MM.1S (cell line): ENCODE results near the gene ATF7.

ENCODE experiments used
- DNase-seq: peaks from one replicate; pipeline ENCODE4 v3.0.0-alpha.2; 2015
- H2AFZ ChIP-seq: fragments of 300-600 bp; sonication (generic); 2 replicates; pipeline ENCODE4 v1.6.0; 2016; ENCODE audit warnings: antibody characterized with exemption, low read length
- H3F3A ChIP-seq: fragments of 300-600 bp; sonication (generic); 2 replicates; pipeline ENCODE4 v1.6.1; 2016; ENCODE audit warnings: mild to moderate bottlenecking, antibody characterized with exemption, low read length, moderate library complexity, mixed read lengths; ENCODE audit not compliant: insufficient read depth
- H3K27ac ChIP-seq: fragments of 300-600 bp; sonication (generic); 2 replicates; pipeline ENCODE4 v1.5.1; 2016; ENCODE audit warnings: mild to moderate bottlenecking, low read length
- H3K27me3 ChIP-seq: fragments of 300-600 bp; sonication (generic); replicated peaks from 2 replicates; pipeline ENCODE4 v1.6.0; 2016; ENCODE audit warnings: low read length; ENCODE audit not compliant: insufficient read depth
- H3K36me3 ChIP-seq: fragments of 300-600 bp; sonication (generic); replicated peaks from 2 replicates; pipeline ENCODE4 v1.6.1; 2016; ENCODE audit warnings: mild to moderate bottlenecking, low read length, mixed read lengths; ENCODE audit not compliant: insufficient read depth
- H3K4me1 ChIP-seq: fragments of 300-600 bp; sonication (generic); 2 replicates; pipeline ENCODE4 v1.6.1; 2016; ENCODE audit warnings: low read length, mixed read lengths
- H3K4me2 ChIP-seq: fragments of 300-600 bp; sonication (generic); 2 replicates; pipeline ENCODE4 v1.6.0; 2016; ENCODE audit warnings: low read depth, low read length
- H3K4me3 ChIP-seq: fragments of 300-600 bp; sonication (generic); 2 replicates; pipeline ENCODE4 v1.5.1; 2016; ENCODE audit warnings: low read length, mixed read lengths
- H3K79me2 ChIP-seq: fragments of 300-600 bp; sonication (generic); 2 replicates; pipeline ENCODE4 v1.6.1; 2016; ENCODE audit warnings: mixed run types, low read length, mixed read lengths
- H3K9ac ChIP-seq: fragments of 300-600 bp; sonication (generic); 2 replicates; pipeline ENCODE4 v1.6.1; 2016; ENCODE audit warnings: low read length, mixed read lengths
- H3K9me2 ChIP-seq: fragments of 300-600 bp; sonication (generic); replicated peaks from 2 replicates; pipeline ENCODE4 v1.6.1; 2016; ENCODE audit warnings: mild to moderate bottlenecking, low read length, mixed read lengths; ENCODE audit not compliant: insufficient read depth
- H3K9me3 ChIP-seq: fragments of 300-600 bp; sonication (generic); replicated peaks from 2 replicates; pipeline ENCODE4 v1.6.1; 2016; ENCODE audit warnings: mild to moderate bottlenecking, low read length, mixed read lengths; ENCODE audit not compliant: insufficient read depth
- H4K20me1 ChIP-seq: fragments of 300-600 bp; sonication (generic); 2 replicates; pipeline ENCODE4 v1.6.1; 2016; ENCODE audit warnings: mild to moderate bottlenecking, low read length, moderate library complexity, mixed read lengths; ENCODE audit not compliant: insufficient read depth
- EZH2 ChIP-seq: fragments of 300-600 bp; sonication (generic); optimal IDR thresholded peaks from 2 replicates; pipeline ENCODE3; 2017; ENCODE audit warnings: low read depth, mild to moderate bottlenecking, antibody characterized with exemption, low read length, mixed read lengths
- EZH2phosphoT487 ChIP-seq: fragments of 300-600 bp; sonication (generic); IDR thresholded peaks from 2 replicates; pipeline ENCODE4 v1.6.1; 2018; ENCODE audit warnings: antibody characterized with exemption, low read length
- TF ChIP-seq, protein P1 (sequence below): fragments of 300-600 bp; sonication (generic); IDR thresholded peaks from 2 replicates; pipeline ENCODE4 v1.5.1; 2016; ENCODE audit warnings: antibody characterized with exemption, low read length, mixed read lengths

Gene ATF7

DNA sequence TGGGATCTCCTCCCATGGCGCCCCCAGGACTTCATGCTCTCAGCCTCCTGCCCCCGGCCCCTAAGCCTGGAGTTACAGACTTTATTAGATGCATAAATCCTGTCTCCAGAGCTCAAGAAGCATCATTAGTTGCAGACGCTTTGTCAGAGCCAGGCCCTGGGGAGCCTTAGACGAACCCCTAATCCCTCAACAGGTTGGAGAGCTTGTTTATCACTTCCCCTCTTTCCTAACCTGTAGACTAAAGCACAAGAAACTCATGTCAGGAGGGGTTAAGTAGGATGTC is 118.6 kb downstream of the ATF7 start:
- H3K79me2 ChIP-seq: peaks cover 16% of the 10 kb centered on the region
- no peaks in the 10 kb centered on the region for H3K36me3 ChIP-seq
- H3K4me3 ChIP-seq: no peak overlapping the region
- no peak overlapping the region for H3K4me2 ChIP-seq
- no peaks in the 10 kb centered on the region; the same call in 1 of the 2 replicates for H3F3A ChIP-seq
- no peaks in the 10 kb centered on the region for H3K27me3 ChIP-seq
- no peak for DNase-seq
- TF ChIP-seq, protein P1, sequence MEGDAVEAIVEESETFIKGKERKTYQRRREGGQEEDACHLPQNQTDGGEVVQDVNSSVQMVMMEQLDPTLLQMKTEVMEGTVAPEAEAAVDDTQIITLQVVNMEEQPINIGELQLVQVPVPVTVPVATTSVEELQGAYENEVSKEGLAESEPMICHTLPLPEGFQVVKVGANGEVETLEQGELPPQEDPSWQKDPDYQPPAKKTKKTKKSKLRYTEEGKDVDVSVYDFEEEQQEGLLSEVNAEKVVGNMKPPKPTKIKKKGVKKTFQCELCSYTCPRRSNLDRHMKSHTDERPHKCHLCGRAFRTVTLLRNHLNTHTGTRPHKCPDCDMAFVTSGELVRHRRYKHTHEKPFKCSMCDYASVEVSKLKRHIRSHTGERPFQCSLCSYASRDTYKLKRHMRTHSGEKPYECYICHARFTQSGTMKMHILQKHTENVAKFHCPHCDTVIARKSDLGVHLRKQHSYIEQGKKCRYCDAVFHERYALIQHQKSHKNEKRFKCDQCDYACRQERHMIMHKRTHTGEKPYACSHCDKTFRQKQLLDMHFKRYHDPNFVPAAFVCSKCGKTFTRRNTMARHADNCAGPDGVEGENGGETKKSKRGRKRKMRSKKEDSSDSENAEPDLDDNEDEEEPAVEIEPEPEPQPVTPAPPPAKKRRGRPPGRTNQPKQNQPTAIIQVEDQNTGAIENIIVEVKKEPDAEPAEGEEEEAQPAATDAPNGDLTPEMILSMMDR: no peak
- TF ChIP-seq EZH2: no peak
- no peak for TF ChIP-seq EZH2phosphoT487
- no peak overlapping the region for H2AFZ ChIP-seq
- no peak overlapping the region for H3K27ac ChIP-seq
- no peaks in the 10 kb centered on the region for H4K20me1 ChIP-seq
- no peaks in the 10 kb centered on the region for H3K9me2 ChIP-seq
- H3K9ac ChIP-seq: no peak overlapping the region
- no peaks in the 10 kb centered on the region for H3K9me3 ChIP-seq
- H3K4me1 ChIP-seq: peaks cover 7% of the 10 kb centered on the region

DNA sequence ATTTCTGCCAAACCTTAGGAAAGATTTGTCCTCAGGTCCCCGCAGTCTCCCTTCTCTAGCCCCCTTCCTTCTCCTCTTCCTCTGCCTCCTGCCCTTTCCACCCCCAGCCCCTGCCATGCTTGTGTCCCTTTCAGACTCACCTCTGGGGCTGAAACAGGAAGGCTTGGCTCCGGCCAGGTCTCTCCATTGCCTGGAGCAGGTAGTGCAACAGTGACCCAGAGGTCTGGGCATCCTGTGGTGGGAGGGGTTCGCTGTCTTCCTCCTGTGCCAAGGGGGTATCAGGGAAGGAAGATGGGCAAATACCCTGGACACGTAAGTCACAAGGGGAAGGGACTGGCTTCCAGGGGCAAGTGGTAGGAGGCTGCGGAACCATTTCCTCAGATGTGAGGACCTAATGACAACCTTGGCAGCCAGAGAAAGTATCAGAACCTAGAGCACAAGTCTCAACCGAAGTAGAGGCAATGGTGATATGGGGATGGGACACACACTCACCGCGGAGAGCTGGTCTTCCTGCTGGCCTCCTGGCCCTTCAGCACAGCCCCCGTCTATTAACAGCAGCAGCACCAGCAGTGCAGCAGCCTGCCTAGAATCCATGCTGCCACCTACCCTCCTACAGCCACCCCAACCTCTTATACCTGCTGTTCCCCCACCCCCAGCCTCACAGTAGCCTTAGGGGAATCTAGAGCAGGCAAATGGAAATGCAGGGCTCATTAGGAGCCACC is 119.1 kb downstream of the ATF7 start, which contains the start of gene NPFF:
NPFF (minus strand) TSS at position 604 of the 722 bp plus-strand sequence; CDS start at position 594, 10 bp downstream.
- Histone ChIP-seq H4K20me1 (no peaks in the 10 kb centered on the region), H3K9me2 (no peaks in the 10 kb centered on the region), H3K27me3 (no peaks in the 10 kb centered on the region), H3K9me3 (no peaks in the 10 kb centered on the region), H2AFZ (no peak within 1 kb of the TSS), H3K4me3 (no peak within 1 kb of the TSS), H3K36me3 (no peaks in the 10 kb centered on the region), H3F3A (no peaks in the 10 kb centered on the region; the same call in 1 of the 2 replicates), H3K4me1 (peaks cover 9% of the 10 kb centered on the region), H3K79me2 (peaks cover 21% of the 10 kb centered on the region), H3K27ac (no peak within 1 kb of the TSS), H3K4me2 (no peak within 1 kb of the TSS), H3K9ac (no peak within 1 kb of the TSS)
- DNase-seq: no peak
- no peak for TF ChIP-seq EZH2
- TF ChIP-seq, protein P1: no peak
- TF ChIP-seq EZH2phosphoT487: no peak

DNA sequence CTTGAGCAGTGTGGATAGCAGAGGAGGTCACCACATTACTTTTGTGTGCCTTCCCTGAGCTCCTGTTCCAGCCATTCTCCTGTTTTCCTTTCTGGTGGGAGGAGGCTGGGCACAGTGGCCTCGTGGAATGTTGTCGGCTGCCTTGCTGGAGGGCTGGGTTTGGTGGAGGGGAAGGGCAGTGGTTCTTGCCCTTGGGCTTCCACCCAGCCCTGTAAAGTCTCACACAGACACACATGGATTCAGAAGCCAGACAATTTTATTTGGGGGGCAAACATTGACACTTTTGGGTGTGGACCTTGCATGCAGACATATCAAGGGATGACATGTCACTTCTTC is 119.8 kb downstream of the ATF7 start:
- Histone ChIP-seq H3K27me3 (no peaks in the 10 kb centered on the region), H4K20me1 (no peaks in the 10 kb centered on the region), H3K4me3 (no peak overlapping the region), H3K4me2 (no peak overlapping the region), H3F3A (no peaks in the 10 kb centered on the region; the same call in 1 of the 2 replicates), H3K9ac (no peak overlapping the region), H3K79me2 (peaks cover 28% of the 10 kb centered on the region), H2AFZ (no peak overlapping the region), H3K9me3 (no peaks in the 10 kb centered on the region), H3K4me1 (peaks cover 13% of the 10 kb centered on the region), H3K27ac (no peak overlapping the region), H3K36me3 (no peaks in the 10 kb centered on the region), H3K9me2 (no peaks in the 10 kb centered on the region)
- TF ChIP-seq, protein P1: no peak
- TF ChIP-seq EZH2phosphoT487 (no peak), EZH2 (no peak)
- DNase-seq: no peak
